ENCODE data around the gene KDM2A.

The KDM2A gene

GRCh38 chr11:67287355-67288197, 168.5 kb downstream of the KDM2A start:
- DNase-seq, result no peak

GRCh38 chr11:67288198-67288451, 169.1 kb downstream of the KDM2A start:
- no peak for DNase-seq

- peak; percentile 62 to 81 for DNase-seq
Observed at GRCh38 chr11:67288452-67289225, 169.6 kb downstream of the KDM2A start.

- DNase-seq, result no peak
Observed at GRCh38 chr11:67289226-67289650, 170.2 kb downstream of the KDM2A start, which contains the start of gene ANKRD13D. TSS of gene ANKRD13D (plus strand) at chr11:67289303. CDS start at chr11:67289461, 158 bp downstream.

- DNase-seq, result no peak
Observed at GRCh38 chr11:67289651-67290479, 170.8 kb downstream of the KDM2A start.

- no peak for DNase-seq
Observed at GRCh38 chr11:67290801-67291200, 171.7 kb downstream of the KDM2A start.

- DNase-seq, result no peak
Observed at GRCh38 chr11:67291481-67292381, 172.7 kb downstream of the KDM2A start.

- DNase-seq, result no peak
Observed at GRCh38 chr11:67292671-67293070, 173.6 kb downstream of the KDM2A start.

- no peak for DNase-seq
Observed at GRCh38 chr11:67293090-67293489, 174.0 kb downstream of the KDM2A start.

GRCh38 chr11:67295846-67296245, 176.8 kb downstream of the KDM2A start:
- DNase-seq, result no peak

GRCh38 chr11:67298786-67299185, 179.7 kb downstream of the KDM2A start:
- DNase-seq, result no peak

- DNase-seq, result no peak
Observed at GRCh38 chr11:67299471-67300191, 180.6 kb downstream of the KDM2A start.

- no peak for DNase-seq
Observed at GRCh38 chr11:67300256-67300755, 181.2 kb downstream of the KDM2A start.

GRCh38 chr11:67300756-67301312, 181.8 kb downstream of the KDM2A start:
- no peak for DNase-seq

GRCh38 chr11:67301313-67301921, 182.4 kb downstream of the KDM2A start:
- no peak for DNase-seq

- peak in 1 of 2 experiments; percentile 60 for DNase-seq
Observed at GRCh38 chr11:67301951-67302516, 183.0 kb downstream of the KDM2A start.

GRCh38 chr11:67302571-67303131, 183.6 kb downstream of the KDM2A start:
- DNase-seq, result no peak

GRCh38 chr11:67303132-67303834, 184.2 kb downstream of the KDM2A start, which contains the start of gene SSH3:
TSS of gene SSH3 (plus strand) at chr11:67303530. CDS start at chr11:67303626, 96 bp downstream.
- DNase-seq, result peak in 1 of 2 experiments; percentile 33

All from NCI-H524 (cell line).